HG02588 (cell line): ENCODE measurements around the gene AHNAK2.
"Not testable (repeated sequence)": the region's sequence is repeated elsewhere in the genome, so short reads cannot be mapped to it uniquely, and the experiment has no call there.

ENCODE experiments used
- ATAC-seq: cut with Tn5 transposase; IDR thresholded peaks from one replicate; pipeline ENCODE4 v1.9.1; 2021; ENCODE audit warnings: mild to moderate bottlenecking, moderate library complexity; ENCODE audit not compliant: unreplicated experiment

AHNAK2 gene

DNA sequence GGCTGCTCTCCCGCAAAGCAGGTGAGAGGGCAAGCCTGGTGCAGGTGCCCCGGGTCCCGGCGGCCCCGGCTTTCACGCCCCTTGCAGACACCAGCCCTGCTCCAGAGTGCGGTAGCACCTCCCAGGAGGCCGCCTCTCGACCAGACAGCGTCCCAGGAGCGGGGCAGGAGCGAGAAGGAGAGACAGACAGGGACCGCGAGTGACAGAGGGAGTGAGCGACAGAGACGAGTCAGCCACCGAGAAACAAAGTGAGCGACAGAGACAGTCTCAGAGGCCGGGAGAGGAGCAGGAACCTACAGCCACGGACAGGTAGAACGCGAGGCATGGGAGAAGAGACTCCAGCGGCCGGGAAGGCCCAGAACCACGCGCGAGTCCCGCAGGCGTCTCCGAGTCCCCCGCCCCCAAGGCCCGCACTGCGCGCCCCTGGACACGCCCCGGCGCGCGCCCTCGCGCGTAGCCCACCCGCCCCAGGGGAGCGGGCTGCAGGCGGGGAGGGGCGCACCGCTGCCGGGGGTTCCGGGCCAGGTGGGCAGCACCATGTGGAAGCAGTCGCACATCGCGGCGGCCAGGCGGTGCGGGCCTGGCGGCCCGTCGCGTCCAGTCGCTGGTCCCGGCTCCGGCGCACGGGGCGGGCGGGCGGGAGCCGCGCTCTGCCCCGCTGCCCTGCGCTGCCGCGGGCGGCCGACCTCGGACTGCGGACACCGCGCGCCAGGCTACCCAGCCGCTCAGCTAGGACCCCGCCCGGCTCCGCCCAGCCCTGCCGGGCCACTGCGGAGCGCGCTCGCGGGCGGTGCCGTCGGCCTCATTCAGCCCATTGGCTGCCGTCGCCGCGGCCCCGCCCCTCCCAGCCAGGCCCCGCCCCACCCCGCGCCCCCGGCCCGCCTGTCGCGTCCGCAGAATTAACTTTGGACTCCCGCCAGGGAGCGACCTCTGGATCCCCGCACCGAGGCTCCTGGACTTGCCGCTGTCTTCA, at the start of gene AHNAK2:
Gene AHNAK2 (minus strand): TSS at position 694 of the 973 bp plus-strand sequence. CDS start 137 bp downstream, at position 557.
- no peak for ATAC-seq

DNA sequence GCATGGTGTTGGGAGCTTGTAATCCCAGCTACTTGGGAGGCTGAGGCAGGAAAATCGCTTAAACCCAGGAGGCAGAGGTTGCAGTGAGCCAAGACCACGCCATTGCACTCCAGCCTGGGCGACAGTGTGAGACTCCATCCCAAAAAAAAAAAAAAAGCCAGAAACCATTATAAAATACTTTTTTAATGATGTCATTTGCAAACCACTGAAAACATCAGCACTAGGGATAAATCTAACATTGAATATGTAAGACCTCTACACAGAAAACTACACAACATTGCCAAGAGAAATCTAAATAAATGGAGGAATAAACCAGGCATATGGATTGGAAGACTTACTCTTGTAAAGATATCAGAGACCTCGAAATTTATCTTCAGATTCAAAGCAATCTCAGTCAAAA, 49.5 kb upstream of the AHNAK2 start:
- ATAC-seq: not testable (repeated sequence)

- ATAC-seq: no peak
These were observed 48.8 kb upstream of the AHNAK2 start for GRCh38 chr14:105026802-105027563.

DNA sequence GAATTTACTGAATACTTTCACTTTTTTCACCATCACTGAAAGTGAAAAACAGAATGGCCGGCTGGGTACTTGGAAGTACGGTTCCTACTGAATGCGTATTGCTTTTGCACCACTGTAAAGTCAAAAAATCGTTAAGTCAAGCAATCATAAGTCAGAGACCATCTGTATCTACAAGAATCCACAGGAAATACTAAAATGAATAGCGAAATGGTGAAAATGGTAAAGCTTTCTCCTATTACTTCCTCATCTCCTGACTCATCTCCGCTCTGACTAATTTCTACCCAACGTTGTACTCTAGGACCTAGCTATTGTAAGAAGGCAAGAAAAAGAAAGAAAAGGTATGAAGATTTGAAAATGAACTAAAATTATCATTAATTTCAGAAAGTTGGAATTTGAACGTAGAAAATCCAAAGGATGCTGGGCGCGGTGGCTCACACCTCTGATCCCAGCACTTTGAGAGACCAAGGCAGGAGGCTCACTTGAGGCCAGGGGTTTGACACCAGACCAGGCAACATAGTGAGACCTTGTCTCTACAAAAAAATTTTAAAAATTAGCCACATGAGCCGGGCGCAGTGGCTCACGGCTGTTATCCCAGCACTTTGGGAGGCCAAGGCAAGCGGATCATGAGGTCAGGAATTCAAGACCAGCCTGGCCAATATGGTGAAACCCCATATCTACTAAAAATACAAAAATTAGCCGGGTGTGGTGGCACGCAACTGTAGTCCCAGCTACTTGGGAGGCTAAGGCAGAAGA, 48.0 kb upstream of the AHNAK2 start:
- ATAC-seq: no peak

DNA sequence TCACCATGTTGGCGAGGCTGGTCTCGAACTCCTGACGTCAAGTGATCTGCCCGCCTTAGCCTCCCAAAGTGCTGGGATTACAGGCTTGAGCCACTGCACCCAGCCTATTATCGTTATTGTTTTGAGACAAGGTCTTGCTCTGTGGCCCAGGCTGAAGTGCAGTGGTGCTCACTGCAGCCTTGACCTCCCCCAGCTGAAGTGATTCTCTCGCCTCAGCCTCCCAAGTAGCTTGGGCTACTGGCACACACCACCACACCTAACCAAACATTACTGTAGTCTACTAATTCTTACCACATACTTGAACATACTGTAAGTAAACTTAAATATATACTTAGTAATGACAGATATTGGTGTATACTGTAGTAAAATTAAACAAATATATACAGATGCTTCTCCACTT, 47.3 kb upstream of the AHNAK2 start:
- no peak for ATAC-seq

- no peak for ATAC-seq
These were observed 45.8 kb upstream of the AHNAK2 start for GRCh38 chr14:105023791-105024480.

- no peak for ATAC-seq
These were observed 45.0 kb upstream of the AHNAK2 start for GRCh38 chr14:105023144-105023543.

DNA sequence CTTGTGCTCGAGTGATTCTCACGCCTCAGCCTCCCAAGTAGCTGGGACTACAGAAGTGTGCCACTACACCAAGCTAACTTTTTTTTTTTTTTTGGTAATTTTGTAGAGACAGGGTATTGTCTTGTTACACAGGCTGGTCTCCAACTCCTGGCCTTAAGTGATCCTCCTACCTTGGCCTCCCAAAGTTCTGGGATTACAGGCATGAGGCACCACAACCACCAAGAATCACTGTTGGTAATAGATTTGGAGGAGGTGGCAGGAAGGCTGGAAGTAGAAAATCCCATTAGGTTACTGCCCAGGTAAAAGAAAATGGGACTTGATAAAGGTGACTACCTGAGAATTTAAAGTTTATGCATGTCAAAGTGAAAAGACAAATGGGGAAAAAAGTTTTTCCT, 44.1 kb upstream of the AHNAK2 start:
- ATAC-seq: no peak

- no peak for ATAC-seq
These were observed 43.6 kb upstream of the AHNAK2 start for GRCh38 chr14:105021656-105022275.

GRCh38 chr14:105020815-105021655, 42.9 kb upstream of the AHNAK2 start, which contains the start of gene CDCA4:
Gene CDCA4 (minus strand): TSS chr14:105021083. CDS start chr14:105011929, 9,154 bp downstream.
- ATAC-seq: peak; percentile 77

- ATAC-seq: peak; percentile 16
These were observed 42.0 kb upstream of the AHNAK2 start for GRCh38 chr14:105019861-105020814.

DNA sequence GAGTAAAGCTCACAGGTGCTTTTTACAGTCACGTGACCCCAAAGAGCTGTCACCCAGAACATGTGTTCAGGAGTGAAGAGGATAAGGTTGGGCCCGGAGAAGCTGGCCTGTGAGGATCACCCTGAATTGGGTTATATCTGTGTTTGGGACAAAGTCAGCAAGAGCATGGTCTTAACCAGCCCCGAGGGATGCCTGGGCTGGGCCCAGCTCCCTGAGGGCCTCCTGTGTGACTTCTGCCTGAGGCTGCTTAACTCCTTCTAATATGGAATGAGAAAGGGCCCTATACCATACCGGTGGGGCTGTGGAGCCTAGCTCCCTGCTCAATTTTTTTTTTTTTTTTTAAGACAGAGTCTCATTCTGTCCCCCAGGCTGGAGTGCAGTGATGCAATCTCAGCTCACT, 40.2 kb upstream of the AHNAK2 start:
- ATAC-seq: no peak

- no peak for ATAC-seq
These were observed 37.7 kb upstream of the AHNAK2 start for GRCh38 chr14:105015905-105016304.

DNA sequence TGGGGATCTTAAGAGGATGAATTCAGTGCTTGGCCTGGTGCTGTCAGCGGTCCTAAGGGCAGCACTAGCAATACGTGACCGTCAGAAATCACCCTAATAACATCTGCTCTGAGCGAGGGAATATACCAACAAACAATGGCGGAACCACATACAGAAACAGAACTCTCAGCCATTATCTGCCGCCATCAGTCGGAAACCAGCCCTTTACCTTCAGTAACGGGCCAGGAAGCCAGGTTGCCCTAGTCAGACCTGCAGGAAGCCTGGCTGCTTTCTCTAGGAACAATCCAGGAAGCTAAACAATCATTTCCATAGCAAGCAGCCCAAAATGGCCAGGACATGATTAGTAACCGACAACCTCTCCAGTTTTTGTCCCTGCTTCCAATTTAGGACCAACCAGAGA, 37.1 kb upstream of the AHNAK2 start:
- no peak for ATAC-seq

- no peak for ATAC-seq
These were observed 36.5 kb upstream of the AHNAK2 start for GRCh38 chr14:105014631-105015030.

DNA sequence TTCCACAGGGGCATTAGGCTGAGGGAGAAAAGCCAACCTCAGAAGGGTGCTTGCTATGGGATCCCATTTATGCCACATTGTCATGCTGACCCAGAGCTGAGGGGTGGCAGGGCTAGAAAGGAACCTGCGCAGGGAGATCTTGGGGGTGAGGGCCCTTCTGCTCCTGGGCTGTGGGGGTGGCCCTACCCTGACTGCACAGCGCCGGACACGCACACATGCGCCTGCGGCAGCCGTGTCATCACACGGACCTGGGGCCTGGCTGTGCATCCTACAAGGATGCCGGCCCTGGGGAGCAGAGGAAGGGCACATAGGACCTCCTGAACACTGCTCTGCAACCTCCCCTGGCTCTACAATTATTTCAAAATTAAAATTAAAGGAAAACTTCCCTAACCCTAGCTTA, 35.9 kb upstream of the AHNAK2 start:
- ATAC-seq: no peak

DNA sequence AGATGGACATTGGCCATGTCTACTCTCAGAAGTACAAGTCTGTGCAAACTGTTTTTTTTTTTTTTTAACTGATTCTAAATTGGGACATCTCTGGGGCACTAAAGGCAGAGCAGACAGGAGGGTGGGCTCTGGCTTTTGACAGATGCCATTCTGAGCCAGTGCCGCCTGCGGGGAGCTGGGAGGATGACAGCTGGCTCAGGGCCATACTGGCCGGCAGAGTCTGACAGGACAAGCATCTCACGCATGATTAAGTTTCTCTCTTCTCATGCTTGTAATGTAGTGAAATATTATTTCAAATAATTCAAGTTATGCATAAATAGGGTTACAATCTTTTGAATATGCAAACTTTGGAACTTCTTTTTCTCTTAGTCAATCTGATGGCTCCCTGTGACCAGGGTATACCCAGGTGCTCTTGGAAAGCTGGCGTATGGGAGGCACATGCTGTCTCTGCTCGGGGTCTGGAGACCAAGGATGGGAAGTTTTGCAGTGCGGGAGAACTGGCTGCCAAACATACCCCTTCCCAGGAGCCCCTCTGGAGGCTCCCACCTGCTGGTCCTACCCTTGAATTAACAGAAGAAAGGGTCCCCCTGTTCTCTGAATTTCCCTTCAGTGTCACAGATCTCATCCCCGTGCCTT, 35.1 kb upstream of the AHNAK2 start:
- ATAC-seq: no peak
